HG02981 (cell line): ENCODE data around the gene TNKS1BP1.
"Not testable (repeated sequence)": the region's sequence is repeated elsewhere in the genome, so short reads cannot be mapped to it uniquely, and the experiment has no call there.

ENCODE experiments used
- ATAC-seq: cut with Tn5 transposase; IDR thresholded peaks from one replicate; pipeline ENCODE4 v1.9.1; 2021; ENCODE audit warnings: mild to moderate bottlenecking, moderate library complexity; ENCODE audit not compliant: unreplicated experiment

The TNKS1BP1 gene

DNA sequence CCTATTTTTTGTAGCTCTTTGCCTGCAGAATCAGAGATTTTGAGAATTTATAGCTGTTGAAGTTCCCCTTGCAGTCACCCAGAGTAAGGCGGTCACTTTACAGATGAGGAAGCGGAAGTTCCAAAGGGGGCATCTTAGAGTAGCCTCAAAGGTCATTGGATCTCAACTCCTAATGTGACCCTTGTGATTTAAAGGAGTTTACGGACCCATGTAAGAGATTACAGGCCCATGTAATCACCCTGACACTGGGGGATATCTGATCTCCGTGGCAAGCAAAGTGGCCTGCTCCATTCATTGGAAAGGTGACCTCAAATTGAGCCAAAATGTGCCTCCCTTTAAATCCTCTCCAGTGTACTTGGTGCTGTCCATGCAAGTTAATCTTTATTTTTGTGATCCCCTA lies 29.1 kb upstream of the TNKS1BP1 start:
- no peak for ATAC-seq

DNA sequence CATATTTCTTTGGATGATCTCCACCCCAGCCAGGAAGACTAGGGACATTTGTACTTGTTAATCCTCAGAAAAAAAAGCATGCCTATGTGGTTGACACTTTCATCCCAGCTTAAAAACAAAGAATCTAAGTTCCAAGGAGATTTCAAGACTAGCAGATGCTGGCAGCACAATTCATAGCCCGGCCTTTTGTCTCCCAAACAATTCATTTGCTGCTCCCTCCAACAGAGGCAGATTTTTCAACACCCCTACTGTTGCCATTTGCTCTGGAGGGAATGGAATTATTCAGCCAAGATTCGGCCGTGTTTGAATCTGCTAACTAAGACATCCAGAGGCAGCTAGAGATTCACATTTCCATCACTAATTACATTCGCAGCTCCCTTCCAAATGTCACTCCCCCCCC lies 28.7 kb upstream of the TNKS1BP1 start:
- ATAC-seq, result no peak

DNA sequence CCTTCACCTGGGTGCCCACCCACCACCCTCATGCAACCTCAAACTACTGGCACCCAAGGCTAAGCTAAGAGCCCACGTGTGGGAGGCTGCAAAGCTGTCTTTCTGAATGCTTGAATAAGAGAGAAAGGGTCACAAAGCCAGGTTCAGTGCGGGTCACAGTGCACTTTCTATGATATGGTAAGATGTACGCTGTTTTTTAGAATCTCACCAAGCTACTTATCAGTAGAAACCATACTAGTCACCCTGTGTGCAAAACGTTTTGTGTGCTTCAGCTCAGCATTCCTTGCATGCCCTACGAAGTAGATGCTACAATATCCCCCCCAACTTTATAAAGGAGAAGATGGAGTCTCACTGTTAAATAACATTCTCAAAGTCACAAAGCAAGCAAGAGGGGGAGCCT lies 28.3 kb upstream of the TNKS1BP1 start:
- no peak for ATAC-seq

DNA sequence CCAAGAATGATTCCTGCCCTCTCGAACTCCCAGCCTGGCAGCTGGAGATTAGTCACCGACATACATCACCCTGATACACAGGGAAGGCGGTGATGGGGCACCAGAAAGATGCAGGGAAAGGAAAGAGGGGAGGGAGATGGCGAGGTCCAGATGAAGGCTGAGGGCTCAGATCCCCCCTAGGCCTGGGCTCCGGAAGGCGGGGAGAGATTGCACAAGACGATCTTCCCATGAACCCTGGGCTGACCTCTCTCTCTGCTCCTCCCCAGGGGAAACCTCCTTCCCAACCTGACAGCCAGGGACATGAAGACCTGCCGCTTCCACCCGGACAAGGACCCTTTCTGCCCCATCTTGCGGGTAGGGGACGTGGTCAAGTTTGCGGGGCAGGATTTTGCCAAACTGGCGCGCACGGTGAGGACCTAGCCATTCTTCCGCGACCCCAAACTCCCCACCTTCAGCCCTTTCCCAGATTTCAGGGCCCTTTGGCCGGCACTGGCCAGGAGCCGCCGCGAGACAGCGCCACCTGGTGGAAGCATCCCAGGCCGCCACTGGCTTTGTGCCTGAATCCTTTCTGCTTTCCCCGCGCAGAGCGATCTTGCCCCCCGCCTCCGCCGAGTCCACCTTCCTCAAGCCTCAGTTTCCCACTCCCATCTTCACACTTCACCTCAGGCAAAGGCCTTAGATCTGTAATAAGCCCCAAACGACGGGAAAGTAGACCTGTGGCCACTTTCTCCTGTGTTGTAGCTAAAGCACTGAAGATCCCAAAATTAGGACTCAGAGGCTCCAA lies 24.9 kb upstream of the TNKS1BP1 start:
- ATAC-seq, result no peak

DNA sequence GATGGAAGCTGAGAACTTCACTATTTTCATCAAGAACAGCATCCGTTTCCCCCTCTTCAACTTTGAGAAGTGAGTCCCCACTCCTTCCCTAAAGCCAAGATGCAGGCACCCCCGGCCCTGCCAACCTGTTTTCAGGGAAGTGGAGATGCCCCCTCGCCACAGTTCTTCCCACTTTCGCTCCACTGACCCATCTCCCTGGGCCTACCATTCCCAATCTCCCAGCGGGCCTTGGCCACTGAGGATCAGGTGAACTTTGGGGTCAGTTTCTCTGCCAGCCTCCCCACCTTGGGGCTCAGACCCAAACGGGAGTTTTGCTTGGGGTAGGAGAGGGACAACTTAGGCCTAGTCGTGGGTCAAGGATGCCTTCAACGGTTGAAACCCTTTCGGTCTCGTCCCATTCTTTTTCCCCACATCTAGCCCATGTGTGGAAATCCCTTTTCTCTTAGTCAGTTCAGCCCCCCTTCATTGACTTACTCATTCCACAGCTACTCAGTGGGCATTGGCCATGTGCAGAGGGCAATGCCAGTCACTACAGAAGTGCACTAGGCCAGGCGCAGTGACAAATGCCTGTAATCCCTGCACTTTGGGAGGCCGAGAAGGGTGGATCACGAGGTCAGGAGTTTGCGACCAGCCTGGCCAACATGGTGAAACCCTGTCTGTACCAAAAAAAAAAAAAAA lies 24.0 kb upstream of the TNKS1BP1 start:
- no peak for ATAC-seq

DNA sequence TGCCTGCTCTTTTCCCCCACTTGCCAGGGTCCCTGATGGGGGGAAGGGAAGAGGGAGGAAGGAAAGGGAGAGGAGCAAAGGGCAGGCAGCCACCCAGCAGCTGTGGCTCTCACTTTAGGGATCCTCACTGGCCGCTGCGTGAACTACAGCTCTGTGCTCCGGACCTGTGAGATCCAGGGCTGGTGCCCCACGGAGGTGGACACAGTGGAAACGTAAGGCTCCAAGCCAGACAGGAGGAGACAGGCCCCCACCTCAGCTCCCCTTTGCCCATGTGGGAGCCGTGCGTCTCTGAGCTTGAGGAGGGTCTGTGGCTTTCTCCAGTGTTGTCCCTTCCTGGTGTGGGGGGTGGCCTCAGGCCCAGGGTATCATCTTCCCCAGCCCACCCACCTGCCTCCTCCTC lies 23.3 kb upstream of the TNKS1BP1 start:
- no peak for ATAC-seq

DNA sequence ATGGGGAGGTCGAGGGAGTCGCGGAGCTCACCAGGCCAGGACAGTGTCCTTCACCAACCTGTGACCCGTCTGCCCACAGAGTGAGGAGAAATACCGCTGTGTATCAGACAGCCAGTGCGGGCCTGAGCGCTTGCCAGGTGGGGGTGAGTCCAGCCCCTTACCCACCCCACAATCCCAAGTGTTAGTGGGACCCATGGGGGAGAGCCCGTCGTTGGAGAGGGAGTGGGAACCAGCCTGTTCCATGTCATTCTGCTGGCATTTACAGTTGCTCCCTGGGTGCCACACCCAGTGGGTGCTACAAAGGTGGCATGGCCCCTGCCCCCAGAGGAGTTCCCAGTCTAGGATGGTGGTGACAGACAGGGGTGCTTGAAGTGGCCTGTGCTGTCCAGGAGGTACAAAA lies 22.6 kb upstream of the TNKS1BP1 start:
- no peak for ATAC-seq

DNA sequence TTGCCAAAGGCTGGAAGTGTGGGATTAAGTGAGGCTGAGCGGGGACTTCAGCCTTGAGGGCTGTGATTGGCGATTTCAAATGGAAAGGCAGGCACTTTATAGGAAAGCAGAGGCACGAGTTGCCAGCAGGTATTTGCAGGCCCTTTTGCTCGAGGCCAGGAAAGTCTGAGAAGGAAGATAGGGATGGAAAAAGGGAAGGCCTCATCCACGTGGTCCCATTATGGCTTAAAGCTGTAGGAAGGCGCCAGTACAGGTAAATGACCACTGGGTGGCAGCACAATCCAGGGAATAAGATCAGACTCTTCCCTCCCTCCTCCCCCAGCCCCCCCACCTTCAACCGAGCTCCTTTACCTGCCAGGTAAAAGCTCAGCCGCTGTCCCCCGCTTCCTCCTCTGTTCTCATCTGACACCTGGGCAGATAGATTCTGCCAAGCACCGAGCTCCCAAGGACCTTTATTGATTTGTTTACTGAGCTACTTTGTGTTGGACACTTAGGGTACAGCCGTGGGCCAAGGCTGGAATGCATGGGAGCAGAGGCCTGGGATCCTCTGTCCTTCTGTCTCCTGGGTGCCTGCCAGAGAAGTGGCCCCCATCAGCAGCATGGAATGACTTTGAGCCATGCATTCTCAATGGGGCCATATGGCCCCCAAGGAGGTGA lies 20.9 kb upstream of the TNKS1BP1 start:
- no peak for ATAC-seq

DNA sequence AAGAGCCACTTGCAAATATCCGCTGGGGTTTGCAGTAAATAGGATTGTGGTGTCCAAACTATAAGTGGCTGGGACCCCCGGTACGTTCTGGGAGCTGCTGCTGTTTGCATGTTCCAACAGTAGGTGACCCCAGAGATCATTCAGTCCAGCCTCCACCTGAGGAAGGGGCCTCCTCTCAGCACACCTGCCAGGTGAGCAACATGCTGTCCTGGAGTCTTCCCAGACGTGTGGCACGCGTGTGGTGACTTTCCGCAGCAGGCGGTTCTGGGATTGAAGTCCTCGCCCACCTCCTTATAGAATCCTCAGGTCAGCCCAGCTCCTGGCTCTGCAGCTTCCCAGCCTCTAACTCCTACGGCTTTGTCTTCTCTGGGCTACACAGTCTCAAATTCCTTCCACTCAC lies 20.1 kb upstream of the TNKS1BP1 start:
- no peak for ATAC-seq

DNA sequence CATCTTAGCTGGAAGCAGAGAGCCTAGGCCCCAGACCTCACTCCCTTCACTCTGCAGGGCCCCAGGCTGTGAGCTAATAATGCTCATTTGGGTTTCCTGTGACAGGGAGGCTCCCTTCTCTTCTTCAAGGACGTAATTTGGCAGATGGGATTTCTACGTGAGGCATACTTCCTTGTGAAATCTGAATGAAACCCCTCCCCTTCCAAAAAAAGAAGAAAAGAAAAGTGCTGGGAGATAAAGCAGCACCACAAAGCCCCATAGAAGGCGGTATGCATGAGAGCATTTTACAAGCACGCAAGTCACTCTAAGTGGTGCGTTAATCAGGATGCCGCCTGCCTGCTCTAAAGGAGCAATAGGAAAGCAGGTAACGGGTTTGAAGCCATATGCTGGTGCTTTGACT lies 19.1 kb upstream of the TNKS1BP1 start:
- ATAC-seq, result no peak

DNA sequence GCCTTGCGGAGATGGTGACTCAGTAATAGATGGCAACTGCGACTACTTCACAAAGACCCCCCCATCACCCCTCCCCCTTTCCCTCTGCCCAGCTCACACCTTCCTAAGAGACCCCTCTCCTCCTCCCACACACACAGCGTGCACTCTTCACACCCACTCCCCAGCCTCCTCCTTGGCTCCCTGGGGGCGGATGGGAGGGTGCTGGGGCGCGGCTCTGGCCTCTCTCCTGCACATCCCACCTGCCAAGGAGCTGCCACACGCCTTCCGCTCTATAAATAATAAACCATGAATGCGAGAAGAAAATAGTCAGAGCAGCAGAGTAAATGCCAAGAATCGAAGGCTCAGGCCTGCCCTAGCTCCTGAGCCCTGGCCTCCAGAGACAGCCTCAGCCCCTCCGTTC lies 17.9 kb upstream of the TNKS1BP1 start:
- ATAC-seq, result no peak

DNA sequence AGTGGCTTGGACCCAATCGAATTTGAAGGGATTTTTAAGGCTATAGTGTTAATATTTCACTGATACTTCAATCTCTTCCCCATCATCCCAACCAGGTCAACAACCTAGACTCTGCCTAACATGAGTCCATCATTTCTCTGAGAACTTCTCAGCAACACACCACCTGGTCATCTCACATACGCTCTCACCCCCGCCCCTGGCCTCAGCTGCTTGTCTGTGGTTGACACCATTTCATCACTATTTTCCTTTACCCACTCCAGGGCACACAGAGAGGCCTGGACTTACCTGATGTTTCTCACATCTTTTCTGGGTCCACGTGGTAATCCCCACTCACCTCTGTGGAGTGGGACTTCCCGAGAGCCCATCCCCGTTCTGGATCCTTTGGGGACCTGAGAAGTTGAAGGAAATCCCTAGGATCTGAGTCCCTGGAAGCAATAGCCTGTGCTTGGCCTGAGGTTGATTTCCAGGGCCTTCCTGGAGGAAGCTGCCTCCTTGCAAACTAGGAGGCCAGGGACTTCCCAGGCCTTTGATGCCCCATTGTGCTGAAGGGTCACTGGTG lies 16.6 kb upstream of the TNKS1BP1 start:
- no peak for ATAC-seq

DNA sequence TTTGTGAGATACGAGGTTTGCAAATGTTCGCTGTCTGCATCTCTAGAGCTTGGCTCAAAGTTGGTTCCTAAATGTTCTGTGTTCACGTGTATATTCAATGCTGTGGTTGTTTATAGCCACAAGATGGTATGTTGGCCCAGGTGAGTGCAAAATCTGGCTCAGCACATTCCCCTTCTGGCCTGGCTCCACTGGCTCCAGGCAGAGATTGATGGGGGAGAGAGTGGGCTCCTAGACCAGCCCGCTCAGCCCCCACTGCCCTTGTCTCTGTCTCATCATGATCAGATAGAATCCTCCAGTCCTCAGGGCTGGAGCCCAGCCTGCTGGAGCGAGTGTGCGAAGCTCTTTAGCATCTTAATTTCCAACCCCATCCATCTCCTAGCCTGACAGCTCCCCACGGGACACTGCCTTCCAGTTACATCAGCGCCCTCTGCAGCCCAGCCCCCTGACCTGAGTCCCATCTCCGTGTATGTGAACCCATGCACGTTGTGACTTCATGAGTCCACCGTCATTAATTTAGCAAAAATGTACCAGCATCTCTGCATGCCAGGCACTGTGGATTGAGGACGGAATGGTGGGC lies 15.4 kb upstream of the TNKS1BP1 start:
- ATAC-seq, result no peak

DNA sequence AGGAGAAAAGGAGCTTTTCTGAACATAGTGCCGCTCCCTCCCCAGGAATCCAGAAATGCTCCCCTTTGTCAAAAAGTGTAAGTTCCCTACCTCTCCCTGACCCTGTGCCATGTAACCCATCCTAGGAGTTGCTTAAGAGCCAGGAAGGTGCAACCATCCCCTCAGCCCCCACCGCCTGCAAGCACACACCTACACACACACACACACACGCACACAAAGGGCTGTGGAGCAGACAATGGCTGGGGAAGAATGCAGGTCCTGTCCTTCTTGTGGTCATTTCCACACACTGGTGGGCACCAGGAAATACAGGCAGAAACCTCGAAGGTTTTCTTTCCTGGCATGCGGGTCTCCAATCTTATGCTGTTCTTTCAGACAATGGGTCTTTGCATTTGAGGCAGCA lies 14.6 kb upstream of the TNKS1BP1 start:
- ATAC-seq, result no peak

DNA sequence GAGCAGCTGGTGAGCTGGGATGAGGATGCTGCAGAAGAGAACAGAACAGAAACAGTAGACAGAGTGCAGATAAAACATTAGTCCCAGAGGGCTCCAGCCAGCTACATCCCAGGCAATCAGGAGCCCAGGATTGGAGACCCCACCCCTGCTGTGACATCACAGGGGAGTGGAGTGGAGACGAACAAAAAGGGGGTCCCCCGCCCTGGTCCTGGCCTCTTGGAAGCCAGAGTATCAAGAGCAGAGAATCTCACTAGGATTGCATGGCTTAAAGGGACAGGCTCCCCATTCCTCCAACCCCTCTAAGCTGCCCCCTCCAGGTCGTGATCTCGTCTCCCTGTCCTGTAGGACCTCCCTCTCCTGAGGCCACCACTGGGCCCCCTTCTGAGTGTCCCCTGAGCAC lies 13.4 kb upstream of the TNKS1BP1 start, which contains the start of gene P2RX3:
Gene P2RX3, plus strand, starts transcription at position 211 of the 400 bp plus-strand sequence. CDS start 199 bp downstream, outside the sequence.
- no peak for ATAC-seq

DNA sequence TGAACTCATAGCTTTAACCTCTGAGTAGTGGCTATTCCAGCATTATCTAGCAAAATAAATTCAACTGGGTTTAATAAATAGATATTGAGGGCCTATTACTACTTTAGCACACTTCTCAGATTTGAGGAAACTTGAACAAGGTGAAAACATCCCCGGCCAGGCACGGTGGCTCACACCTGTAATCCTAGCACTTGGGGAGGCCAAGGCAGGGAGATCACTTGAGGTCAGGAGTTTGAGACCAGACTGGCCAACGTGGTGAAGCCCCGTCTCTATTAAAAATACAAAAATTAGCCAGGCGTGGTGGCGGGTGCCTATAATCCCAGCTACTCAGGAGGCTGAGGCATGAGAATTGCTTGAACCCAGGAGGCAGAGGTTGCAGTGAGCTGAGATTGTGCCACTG lies 12.1 kb upstream of the TNKS1BP1 start:
- ATAC-seq, result not testable (repeated sequence)

DNA sequence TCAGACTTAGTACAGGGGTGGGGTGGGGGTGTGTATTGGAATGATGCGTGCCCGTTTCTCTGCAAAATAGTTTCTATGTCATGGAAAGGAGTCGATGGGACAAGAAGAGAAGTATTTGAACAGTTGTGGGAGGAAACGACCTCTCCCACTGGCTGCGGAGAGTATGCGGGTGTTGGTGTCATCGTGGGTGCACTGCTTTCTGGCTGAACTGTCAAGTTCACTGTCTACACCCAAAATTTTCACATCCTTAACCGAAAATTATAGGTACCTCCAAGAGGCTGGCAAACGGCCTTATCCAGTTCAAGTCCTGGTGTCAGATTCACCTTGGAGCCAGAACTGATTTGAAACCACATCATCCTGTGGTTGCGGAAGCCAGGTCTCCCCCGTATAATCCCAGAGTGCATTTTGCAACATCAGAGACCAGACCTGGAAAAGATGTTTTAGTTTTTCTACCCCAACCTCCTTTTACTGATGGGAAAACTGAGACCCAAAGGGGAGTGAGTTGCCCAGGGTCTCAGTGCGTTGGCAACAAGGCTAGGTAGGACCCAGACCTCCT lies 11.4 kb upstream of the TNKS1BP1 start:
- ATAC-seq, result no peak

DNA sequence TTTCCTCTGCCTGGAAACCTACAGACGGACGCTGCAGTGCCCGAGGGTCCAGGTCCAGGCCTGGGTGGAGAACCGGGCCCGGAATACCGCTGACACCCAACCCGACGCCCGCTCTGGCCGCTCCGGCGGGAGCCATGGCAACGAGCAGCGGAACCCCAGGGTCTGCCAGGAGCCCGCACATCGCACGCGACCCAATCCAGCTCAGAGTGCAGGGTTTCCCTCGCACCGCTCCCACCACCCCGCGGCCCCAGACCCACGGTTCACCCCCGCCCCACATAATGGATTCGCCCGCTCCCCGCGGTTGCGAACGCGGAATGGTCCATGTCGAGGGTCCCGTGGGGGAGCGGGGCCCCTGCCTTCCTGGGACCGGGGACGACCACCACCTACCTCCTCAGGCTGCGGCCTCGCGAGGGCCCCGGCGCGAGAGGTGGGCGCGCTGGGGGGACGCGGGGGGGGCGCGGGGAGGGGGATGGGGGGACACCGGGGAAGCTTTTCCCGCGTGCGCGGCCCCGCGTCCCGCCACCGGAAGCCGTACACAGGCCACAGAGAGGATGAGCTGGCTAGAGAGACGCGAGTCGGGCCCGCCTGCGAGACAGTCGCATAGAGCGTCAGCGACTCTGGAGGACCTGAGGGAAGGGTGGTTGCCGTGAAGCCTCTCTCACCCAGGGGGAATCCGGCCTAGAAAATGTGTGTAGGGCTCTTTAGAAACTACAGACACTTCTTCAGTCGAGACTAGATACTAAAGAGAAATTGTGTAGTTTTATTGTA lies 10.8 kb upstream of the TNKS1BP1 start, which contains the start of gene SSRP1:
Gene SSRP1, minus strand, starts transcription at position 550 of the 768 bp plus-strand sequence. CDS start 771 bp downstream, outside the sequence.
- peak; percentile 99 for ATAC-seq

DNA sequence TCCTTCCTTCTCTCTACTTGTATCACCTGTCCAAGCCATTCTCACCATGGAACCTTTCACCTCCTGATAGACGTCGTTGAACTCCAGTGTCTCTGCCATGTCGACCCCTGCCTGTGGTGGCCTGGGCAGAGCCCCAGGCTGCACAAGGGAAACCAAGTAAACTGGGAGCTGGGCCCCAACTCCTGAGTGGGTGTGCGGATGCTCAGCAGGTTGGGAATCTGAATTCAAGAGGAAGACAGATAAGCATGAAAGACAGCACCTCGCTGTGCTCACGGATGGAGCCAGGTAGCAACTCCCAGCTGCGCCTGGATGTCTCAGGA lies 10.2 kb upstream of the TNKS1BP1 start:
- ATAC-seq, result no peak
